B cell (primary cell): ENCODE measurements around the gene ALG9.

Experiments used
- CTCF ChIP-seq: fragments of 200-600 bp; IDR thresholded peaks from one replicate; pipeline ENCODE4 v1.8.0; 2022; ENCODE audit warnings: antibody characterized with exemption, mild to moderate bottlenecking
- EZH2 ChIP-seq: IDR thresholded peaks from 2 replicates; pipeline ENCODE4 v1.6.1; 2012; ENCODE audit warnings: borderline replicate concordance, low read depth, mild to moderate bottlenecking, moderate library complexity, low read length; ENCODE audit not compliant: insufficient read depth, poor library complexity, severe bottlenecking

- no peak for TF ChIP-seq CTCF
- no peak for TF ChIP-seq EZH2
Observed at GRCh38 chr11:111785886-111786412, 85.4 kb downstream of the ALG9 start.
